Activated naive CD8-positive, alpha-beta T cell treated with anti-CD3 and anti-CD28 coated beads for 36 hours (primary cell): Measurements from ENCODE around the gene TPM1. TPM values are rescaled to one million over a fixed set of nuclear protein-coding genes. Genes with fewer than 3 reads are reported as not detected.

ENCODE experiments used
- DNase-seq: peaks from one replicate; pipeline ENCODE4 v3.0.0; 2021
- H3K27ac Mint-ChIP-seq: one replicate; pipeline ENCODE4 v1.8.0; 2022; ENCODE audit warnings: mild to moderate bottlenecking, moderate library complexity, mixed read lengths
- H3K27me3 Mint-ChIP-seq: one replicate; pipeline ENCODE4 v1.8.0; 2022; ENCODE audit warnings: mild to moderate bottlenecking, mixed read lengths
- H3K36me3 Mint-ChIP-seq: one replicate; pipeline ENCODE4 v1.8.0; 2021; ENCODE audit warnings: mild to moderate bottlenecking, mixed read lengths
- H3K4me1 Mint-ChIP-seq: one replicate; pipeline ENCODE4 v1.8.0; 2021; ENCODE audit warnings: mixed read lengths
- H3K4me3 Mint-ChIP-seq: one replicate; pipeline ENCODE4 v1.8.0; 2022; ENCODE audit warnings: mild to moderate bottlenecking, moderate library complexity, mixed read lengths
- H3K9me3 Mint-ChIP-seq: one replicate; pipeline ENCODE4 v1.8.0; 2022; ENCODE audit warnings: mixed read lengths
- total RNA-seq, 2 experiments: library from RNA; stranded (reverse); gene quantifications; one replicate each; pipeline ENCODE4 v1.2.3, GENCODE V29; 2021

Gene TPM1
- total RNA-seq, 2 experiments from 2014 or later = 5.1 to 5.4 TPM

DNA sequence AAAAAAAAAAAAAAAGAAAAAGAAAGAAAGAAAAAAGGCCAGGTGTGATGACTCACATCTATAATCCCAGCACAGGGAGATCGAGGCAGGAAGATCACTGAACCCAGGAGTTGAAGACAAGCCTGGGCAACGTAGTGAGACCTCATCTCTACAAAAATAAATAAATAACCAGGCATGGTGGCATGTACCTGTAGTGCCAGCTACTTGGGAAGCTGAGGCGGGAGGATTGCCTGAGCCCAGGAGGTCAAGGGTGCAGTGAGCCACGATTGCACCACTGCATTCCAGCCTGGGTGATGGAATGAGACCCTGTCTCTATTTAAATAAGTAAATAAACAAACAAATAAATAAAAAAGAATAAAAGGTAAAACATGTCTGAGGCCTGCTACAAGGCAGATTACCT lies 39.8 kb downstream of the TPM1 start:
- Mint-ChIP-seq H3K27me3 (peaks cover 4% of the 10 kb centered on the region), H3K27ac (no peak overlapping the region), H3K4me3 (no peak overlapping the region), H3K36me3 (no peaks in the 10 kb centered on the region), H3K4me1 (no peaks in the 10 kb centered on the region), H3K9me3 (no peaks in the 10 kb centered on the region)
- no peak for DNase-seq

DNA sequence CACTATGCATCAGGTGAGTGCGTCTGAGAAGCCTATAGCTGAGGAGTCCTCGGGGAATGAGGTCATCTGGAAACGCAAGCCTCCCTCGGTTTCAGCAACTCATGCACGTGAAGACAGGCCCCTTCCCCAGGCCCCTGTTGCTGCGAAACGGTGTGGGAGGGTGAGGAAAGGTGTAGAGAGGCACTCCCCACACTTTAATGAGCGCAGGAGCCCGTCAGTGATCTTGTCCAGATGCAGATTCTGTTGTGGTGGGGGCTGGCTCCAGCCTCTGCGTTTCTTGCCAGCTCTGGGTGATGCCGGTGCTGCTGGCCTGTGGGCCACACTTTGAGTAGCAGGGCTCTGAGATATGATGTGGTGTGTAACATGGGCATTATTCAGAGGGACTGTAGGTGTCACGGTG lies 40.5 kb downstream of the TPM1 start:
- H3K4me3 Mint-ChIP-seq = no peak overlapping the region
- no peaks in the 10 kb centered on the region for H3K4me1 Mint-ChIP-seq
- no peaks in the 10 kb centered on the region for H3K9me3 Mint-ChIP-seq
- no peak for DNase-seq
- peaks cover 4% of the 10 kb centered on the region for H3K27me3 Mint-ChIP-seq
- H3K27ac Mint-ChIP-seq = no peak overlapping the region
- no peaks in the 10 kb centered on the region for H3K36me3 Mint-ChIP-seq

GRCh38 chr15:63083541-63083940 lies 41.0 kb downstream of the TPM1 start:
- no peak for DNase-seq
- H3K9me3 Mint-ChIP-seq = no peaks in the 10 kb centered on the region
- no peaks in the 10 kb centered on the region for H3K4me1 Mint-ChIP-seq
- no peak overlapping the region for H3K4me3 Mint-ChIP-seq
- peaks cover 4% of the 10 kb centered on the region for H3K27me3 Mint-ChIP-seq
- H3K27ac Mint-ChIP-seq = no peak overlapping the region
- no peaks in the 10 kb centered on the region for H3K36me3 Mint-ChIP-seq

DNA sequence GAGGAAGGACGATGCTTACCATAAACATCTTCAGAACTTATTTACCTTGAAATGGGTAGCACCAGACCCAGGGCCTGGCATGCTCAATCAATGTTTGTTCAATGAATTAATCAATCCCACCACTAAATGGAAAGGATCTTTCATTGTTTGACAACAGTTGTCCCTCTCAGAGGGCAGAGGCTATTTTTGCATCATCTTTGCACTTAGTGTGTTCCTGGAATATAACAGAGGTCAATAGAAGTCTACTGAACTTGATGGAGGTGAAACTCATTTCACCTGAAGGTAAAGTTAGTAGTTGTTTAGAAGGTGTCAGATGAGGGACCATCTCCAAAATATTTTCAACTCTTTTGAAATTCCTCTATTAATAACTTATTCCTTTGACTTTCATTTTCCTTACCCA lies 42.3 kb downstream of the TPM1 start:
- Mint-ChIP-seq H3K27ac (no peak overlapping the region), H3K9me3 (no peaks in the 10 kb centered on the region), H3K27me3 (peaks cover 4% of the 10 kb centered on the region), H3K4me1 (no peaks in the 10 kb centered on the region), H3K4me3 (no peak overlapping the region), H3K36me3 (no peaks in the 10 kb centered on the region)
- no peak for DNase-seq

GRCh38 chr15:63085289-63085688 lies 42.7 kb downstream of the TPM1 start:
- no peak for DNase-seq
- Mint-ChIP-seq H3K4me1 (no peaks in the 10 kb centered on the region), H3K36me3 (no peaks in the 10 kb centered on the region), H3K27ac (no peak overlapping the region), H3K4me3 (no peak overlapping the region), H3K27me3 (peaks cover 4% of the 10 kb centered on the region), H3K9me3 (no peaks in the 10 kb centered on the region)

- Mint-ChIP-seq H3K36me3 (no peaks in the 10 kb centered on the region), H3K27ac (no peak overlapping the region), H3K9me3 (no peaks in the 10 kb centered on the region), H3K4me3 (no peak overlapping the region), H3K27me3 (peaks cover 4% of the 10 kb centered on the region), H3K4me1 (no peaks in the 10 kb centered on the region)
- DNase-seq = no peak
These were observed 43.7 kb downstream of the TPM1 start for GRCh38 chr15:63086271-63086670.

DNA sequence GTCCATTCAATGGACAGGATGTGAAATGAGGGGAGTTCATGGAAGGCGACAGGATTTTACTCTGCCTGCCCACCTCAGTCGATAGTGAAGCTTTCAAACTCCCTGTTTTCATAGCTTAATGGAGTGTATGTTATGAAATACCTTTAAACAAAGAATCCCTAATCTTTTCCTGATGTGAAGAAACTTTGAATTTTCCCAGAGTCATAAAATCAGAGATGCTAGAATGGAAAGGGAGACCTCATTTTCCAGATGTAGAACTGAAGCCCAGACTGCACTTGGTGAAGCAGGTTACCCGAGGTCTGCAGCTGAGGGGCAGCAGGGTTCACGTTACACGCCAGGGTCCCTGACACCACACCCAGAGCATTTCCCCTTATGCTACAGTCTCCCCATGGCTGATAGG lies 44.4 kb downstream of the TPM1 start:
- no peaks in the 10 kb centered on the region for H3K36me3 Mint-ChIP-seq
- no peak overlapping the region for H3K4me3 Mint-ChIP-seq
- no peaks in the 10 kb centered on the region for H3K27me3 Mint-ChIP-seq
- H3K9me3 Mint-ChIP-seq = no peaks in the 10 kb centered on the region
- H3K4me1 Mint-ChIP-seq = no peaks in the 10 kb centered on the region
- no peak overlapping the region for H3K27ac Mint-ChIP-seq
- no peak for DNase-seq

- Mint-ChIP-seq H3K36me3 (no peaks in the 10 kb centered on the region), H3K9me3 (no peaks in the 10 kb centered on the region), H3K4me1 (peaks cover 3% of the 10 kb centered on the region), H3K27me3 (no peaks in the 10 kb centered on the region), H3K4me3 (no peak overlapping the region), H3K27ac (no peak overlapping the region)
- DNase-seq = no peak
These were observed 46.1 kb downstream of the TPM1 start for GRCh38 chr15:63088533-63089245.

GRCh38 chr15:63089260-63090043 lies 46.9 kb downstream of the TPM1 start:
- DNase-seq = no peak
- Mint-ChIP-seq H3K36me3 (no peaks in the 10 kb centered on the region), H3K27me3 (no peaks in the 10 kb centered on the region), H3K9me3 (no peaks in the 10 kb centered on the region), H3K4me1 (peaks cover 3% of the 10 kb centered on the region), H3K4me3 (no peak overlapping the region), H3K27ac (no peak overlapping the region)

DNA sequence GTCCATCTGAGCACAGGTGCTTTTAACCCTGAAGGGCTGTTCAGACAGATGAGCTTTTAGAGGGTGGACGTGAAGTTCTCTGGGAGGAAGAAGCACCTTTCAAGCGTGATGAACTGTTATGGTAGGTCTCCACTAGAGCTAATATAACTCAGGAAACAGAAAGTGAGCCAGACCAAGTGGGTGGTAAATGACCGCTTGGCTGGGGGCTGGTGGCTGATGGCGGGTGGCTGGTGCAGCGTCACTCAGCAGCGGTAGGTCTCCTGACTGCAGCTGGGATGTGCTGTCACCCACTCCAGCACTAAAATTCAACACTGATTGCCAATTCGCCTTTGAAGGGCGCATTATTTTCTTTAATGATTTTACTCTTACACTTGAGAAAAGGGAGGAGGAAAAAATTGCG lies 47.9 kb downstream of the TPM1 start:
- H3K27ac Mint-ChIP-seq = no peak overlapping the region
- H3K36me3 Mint-ChIP-seq = no peaks in the 10 kb centered on the region
- peaks cover 3% of the 10 kb centered on the region for H3K4me1 Mint-ChIP-seq
- H3K9me3 Mint-ChIP-seq = no peaks in the 10 kb centered on the region
- DNase-seq = no peak
- no peaks in the 10 kb centered on the region for H3K27me3 Mint-ChIP-seq
- no peak overlapping the region for H3K4me3 Mint-ChIP-seq

- Mint-ChIP-seq H3K36me3 (no peaks in the 10 kb centered on the region), H3K27me3 (no peaks in the 10 kb centered on the region), H3K27ac (no peak overlapping the region), H3K9me3 (no peaks in the 10 kb centered on the region), H3K4me3 (no peak overlapping the region), H3K4me1 (peaks cover 3% of the 10 kb centered on the region)
- DNase-seq = no peak
These were observed 48.3 kb downstream of the TPM1 start for GRCh38 chr15:63090887-63091286.

GRCh38 chr15:63091679-63092446 lies 49.3 kb downstream of the TPM1 start:
- Mint-ChIP-seq H3K27me3 (no peaks in the 10 kb centered on the region), H3K36me3 (no peaks in the 10 kb centered on the region), H3K9me3 (no peaks in the 10 kb centered on the region), H3K4me1 (peaks cover 3% of the 10 kb centered on the region), H3K27ac (no peak overlapping the region), H3K4me3 (no peak overlapping the region)
- DNase-seq = no peak

GRCh38 chr15:63093486-63094205 lies 51.1 kb downstream of the TPM1 start:
- no peak overlapping the region for H3K27ac Mint-ChIP-seq
- H3K4me3 Mint-ChIP-seq = no peak overlapping the region
- H3K9me3 Mint-ChIP-seq = no peaks in the 10 kb centered on the region
- H3K36me3 Mint-ChIP-seq = no peaks in the 10 kb centered on the region
- peak; percentile 62 for DNase-seq
- H3K4me1 Mint-ChIP-seq = peaks cover 7% of the 10 kb centered on the region
- no peaks in the 10 kb centered on the region for H3K27me3 Mint-ChIP-seq

GRCh38 chr15:63094495-63094931 lies 52.0 kb downstream of the TPM1 start:
- H3K9me3 Mint-ChIP-seq = no peaks in the 10 kb centered on the region
- no peaks in the 10 kb centered on the region for H3K27me3 Mint-ChIP-seq
- H3K4me1 Mint-ChIP-seq = peaks cover 7% of the 10 kb centered on the region
- H3K27ac Mint-ChIP-seq = no peak overlapping the region
- no peaks in the 10 kb centered on the region for H3K36me3 Mint-ChIP-seq
- H3K4me3 Mint-ChIP-seq = no peak overlapping the region
- no peak for DNase-seq

GRCh38 chr15:63096178-63096577 lies 53.6 kb downstream of the TPM1 start:
- Mint-ChIP-seq H3K36me3 (no peaks in the 10 kb centered on the region), H3K27ac (no peak overlapping the region), H3K4me3 (no peak overlapping the region), H3K4me1 (peaks cover 7% of the 10 kb centered on the region), H3K9me3 (no peaks in the 10 kb centered on the region), H3K27me3 (no peaks in the 10 kb centered on the region)
- DNase-seq = no peak
